Activated CD4-positive, alpha-beta T cell treated with anti-CD3 and anti-CD28 coated beads, Interleukin-2, amount 10 ng/mL, durations not matched to agents 7 days and 5 days (primary cell): ENCODE data around the gene TH. TPM values are rescaled to one million over a fixed set of nuclear protein-coding genes. Genes with fewer than 3 reads are reported as not detected.

ENCODE experiments used
- CTCF ChIA-PET: fragments of 350-600 bp; sonication (Branson Sonifier 250); formaldehyde crosslinking; loops from one replicate; lab custom pipeline; 2021; ENCODE audit warnings: antibody characterized with exemption; lab: Charles Lee
- POLR2A ChIA-PET: fragments of 350-600 bp; sonication (Branson Sonifier 250); formaldehyde crosslinking; loops from one replicate; lab custom pipeline; 2021; ENCODE audit warnings: antibody characterized with exemption; lab: Charles Lee
- DNase-seq: peaks from one replicate; pipeline ENCODE4 v3.0.0-alpha.2; 2020
- H3K27ac Mint-ChIP-seq: one replicate; pipeline ENCODE4 v1.8.0; 2021; ENCODE audit warnings: mild to moderate bottlenecking, moderate library complexity, mixed read lengths
- H3K27me3 Mint-ChIP-seq: one replicate; pipeline ENCODE4 v1.8.0; 2021; ENCODE audit warnings: mixed read lengths
- H3K36me3 Mint-ChIP-seq: one replicate; pipeline ENCODE4 v1.8.0; 2021; ENCODE audit warnings: low read depth, mixed read lengths
- H3K4me1 Mint-ChIP-seq: one replicate; pipeline ENCODE4 v1.8.0; 2021; ENCODE audit warnings: mixed read lengths
- H3K4me3 Mint-ChIP-seq: one replicate; pipeline ENCODE4 v1.8.0; 2021; ENCODE audit warnings: mild to moderate bottlenecking, moderate library complexity, mixed read lengths
- H3K9me3 Mint-ChIP-seq: one replicate; pipeline ENCODE4 v1.8.0; 2021; ENCODE audit warnings: mixed read lengths
- microRNA-seq: library from miRNA; unstranded; fragments of <30 nt; microRNA quantifications from one replicate; pipeline ENCODE4 v1.2.0, GENCODE V29; 2021; ENCODE audit warnings: borderline microRNAs expressed, borderline replicate concordance
- total RNA-seq, 2 experiments: library from RNA; stranded (reverse); gene quantifications; one replicate each; pipeline ENCODE4 v1.2.3, GENCODE V29; 2021

TH gene
- total RNA-seq, 2 experiments from 2014 or later: not detected

- ChIA-PET CTCF (interaction anchor here (1.8 kb wide), 1 partner anchor 24 kb away, joined by 5 read pairs; no protein-coding TSS in a partner anchor), POLR2A (no interaction called here)
- no peak overlapping the region for H3K4me3 Mint-ChIP-seq
- DNase-seq: no peak
- no peaks in the 10 kb centered on the region for H3K4me1 Mint-ChIP-seq
- no peak overlapping the region for H3K27ac Mint-ChIP-seq
- H3K9me3 Mint-ChIP-seq: no peaks in the 10 kb centered on the region
- H3K27me3 Mint-ChIP-seq: peaks cover 16% of the 10 kb centered on the region
- no peaks in the 10 kb centered on the region for H3K36me3 Mint-ChIP-seq
These were observed 54.9 kb downstream of the TH start for GRCh38 chr11:2116680-2117079.

GRCh38 chr11:2115308-2115707 lies 56.3 kb downstream of the TH start:
- H3K36me3 Mint-ChIP-seq: no peaks in the 10 kb centered on the region
- ChIA-PET CTCF (interaction anchor here (1.0 to 1.8 kb wide), 3 partner anchors 17 to 25 kb away, joined by 3 to 5 read pairs (median 5); no protein-coding TSS in a partner anchor), POLR2A (no interaction called here)
- H3K4me1 Mint-ChIP-seq: no peaks in the 10 kb centered on the region
- no peak overlapping the region for H3K4me3 Mint-ChIP-seq
- H3K9me3 Mint-ChIP-seq: no peaks in the 10 kb centered on the region
- no peak for DNase-seq
- no peak overlapping the region for H3K27ac Mint-ChIP-seq
- peaks cover 16% of the 10 kb centered on the region for H3K27me3 Mint-ChIP-seq

- ChIA-PET CTCF (interaction anchor here (1.6 kb wide), 1 partner anchor 16 kb away, joined by 5 read pairs; no protein-coding TSS in a partner anchor), POLR2A (no interaction called here)
- no peaks in the 10 kb centered on the region for H3K36me3 Mint-ChIP-seq
- H3K4me3 Mint-ChIP-seq: no peak overlapping the region
- H3K27ac Mint-ChIP-seq: no peak overlapping the region
- no peaks in the 10 kb centered on the region for H3K4me1 Mint-ChIP-seq
- no peaks in the 10 kb centered on the region for H3K9me3 Mint-ChIP-seq
- DNase-seq: no peak
- H3K27me3 Mint-ChIP-seq: peaks cover 16% of the 10 kb centered on the region
These were observed 57.0 kb downstream of the TH start for GRCh38 chr11:2114430-2115241.

Small RNA genes within 50 kb of the gene (microRNA-seq; reads per million reads assigned to microRNA genes)
- gene MIR4686 (not detected), gene MIR483 (1.3 reads per million)

Other genes starting within 250 kb of the TH start
- gene MRPL23, start 224.5 kb downstream of the TH start, total RNA-seq: 100 to 1,000 TPM in 1 of 2 experiments, 10 to 100 TPM in 1; 77.5 to 106 TPM
- not detected for gene H19, start 174.0 kb downstream of the TH start, total RNA-seq
- gene IGF2, start 32.4 kb downstream of the TH start, total RNA-seq: under 1 TPM; 0.07 to 0.08 TPM
- not detected for gene INS, start 10.6 kb downstream of the TH start, total RNA-seq
- under 1 TPM; 0.31 to 0.40 TPM for gene ASCL2, start 98.8 kb upstream of the TH start, total RNA-seq
- gene C11orf21, start 130.1 kb upstream of the TH start, total RNA-seq: 10 to 100 TPM; 66.4 to 81.0 TPM
- gene TSPAN32, start 130.2 kb upstream of the TH start, total RNA-seq: 10 to 100 TPM; 77.6 to 98.9 TPM
- 100 to 1,000 TPM; 137 to 157 TPM for gene CD81, start 205.5 kb upstream of the TH start, total RNA-seq
- 10 to 100 TPM; 31.1 to 47.5 TPM for gene TSSC4, start 228.9 kb upstream of the TH start, total RNA-seq